Myocyte (in vitro differentiated cells): Measurements from ENCODE around the gene ENOX1. TPM values are rescaled to one million over a fixed set of nuclear protein-coding genes. Genes with fewer than 3 reads are reported as not detected.

Source experiments
- DNase-seq: peaks from one replicate; pipeline ENCODE4 v3.0.0-alpha.2; 2012; ENCODE audit warnings: low read depth
- total RNA-seq: library from RNA; depleted of rRNA; stranded (reverse); fragments of >200 nt; gene quantifications from 2 replicates; pipeline ENCODE4 v1.2.3, GENCODE V29; 2014

The ENOX1 gene
- total RNA-seq, 1 donor from 2014 or later: 5.8 TPM

DNA sequence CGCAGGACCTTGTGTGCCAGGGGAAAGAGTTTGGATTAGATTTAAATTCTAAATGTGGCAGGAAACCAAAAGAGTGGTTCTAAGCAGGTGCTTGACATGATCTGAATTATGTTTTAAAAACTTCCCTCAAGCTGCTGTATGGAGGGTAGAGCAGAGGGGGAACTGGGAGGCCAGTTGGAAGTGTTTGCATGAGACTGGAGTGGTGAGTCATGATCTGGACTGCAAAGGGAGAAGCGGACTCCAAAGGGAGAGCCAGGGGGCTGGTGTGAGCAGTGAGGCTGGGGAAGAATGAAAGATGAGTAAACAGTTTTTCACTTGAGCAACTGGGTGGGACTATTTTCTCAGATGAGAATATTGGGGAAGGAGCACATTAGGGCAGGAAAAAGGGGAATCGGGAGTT is 557.3 kb downstream of the ENOX1 start:
- DNase-seq: peak; percentile 47

DNA sequence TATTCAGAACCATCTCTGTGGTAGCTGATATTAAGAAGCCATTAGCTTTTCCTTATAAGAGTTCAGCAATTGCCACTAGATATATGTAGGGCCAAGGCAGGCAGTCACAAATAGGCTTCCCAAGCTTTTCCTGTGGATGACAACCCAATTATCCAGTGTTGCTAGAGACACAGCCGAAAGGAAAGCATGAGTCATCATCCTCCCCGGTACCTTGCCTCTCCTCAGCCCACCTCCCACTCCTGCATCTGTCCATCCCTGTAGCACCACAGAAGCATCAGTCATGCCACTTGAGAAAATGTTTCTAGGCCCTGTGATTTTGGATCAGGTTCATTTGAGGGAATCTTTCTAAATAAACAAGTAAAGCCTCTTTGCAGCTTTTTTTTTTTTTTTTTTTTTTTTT is 559.1 kb downstream of the ENOX1 start:
- no peak for DNase-seq

DNA sequence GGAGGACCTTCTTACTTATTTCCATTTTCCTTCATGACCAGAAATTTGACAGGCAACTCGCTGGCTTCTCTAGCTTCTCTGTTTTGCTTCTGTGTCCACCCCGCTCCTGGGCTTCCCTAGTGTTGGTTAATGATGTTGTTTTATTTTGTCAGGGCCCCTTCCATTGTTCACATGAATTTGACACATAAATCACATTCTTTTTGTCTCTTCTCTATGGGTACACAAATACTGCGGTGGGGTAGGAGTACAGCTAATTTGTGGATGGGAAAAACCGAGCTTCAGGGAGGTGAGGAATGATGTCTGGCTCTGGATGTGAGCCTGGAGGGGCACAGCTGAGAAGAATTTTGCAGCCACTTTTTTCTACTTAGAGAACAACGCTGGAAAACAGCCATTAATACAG is 563.6 kb downstream of the ENOX1 start:
- no peak for DNase-seq

DNA sequence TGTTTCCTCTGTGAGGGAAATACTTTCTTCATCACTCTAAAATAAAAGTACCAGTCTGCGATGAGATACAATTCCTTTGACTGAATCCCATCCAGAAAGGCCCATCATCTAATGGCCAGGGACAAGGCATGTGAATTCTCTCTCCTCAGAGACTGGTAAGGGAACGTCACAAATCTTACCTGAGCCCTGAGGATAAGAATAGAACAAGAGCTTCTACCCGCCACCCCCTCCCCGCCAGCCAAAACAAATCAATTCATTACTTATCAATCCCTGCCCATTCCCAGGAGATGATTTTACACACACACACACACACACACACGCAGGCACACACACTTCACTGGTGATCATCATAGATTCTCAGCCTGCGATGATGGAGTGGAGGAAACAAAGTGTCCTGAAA is 564.7 kb downstream of the ENOX1 start:
- DNase-seq: no peak

DNA sequence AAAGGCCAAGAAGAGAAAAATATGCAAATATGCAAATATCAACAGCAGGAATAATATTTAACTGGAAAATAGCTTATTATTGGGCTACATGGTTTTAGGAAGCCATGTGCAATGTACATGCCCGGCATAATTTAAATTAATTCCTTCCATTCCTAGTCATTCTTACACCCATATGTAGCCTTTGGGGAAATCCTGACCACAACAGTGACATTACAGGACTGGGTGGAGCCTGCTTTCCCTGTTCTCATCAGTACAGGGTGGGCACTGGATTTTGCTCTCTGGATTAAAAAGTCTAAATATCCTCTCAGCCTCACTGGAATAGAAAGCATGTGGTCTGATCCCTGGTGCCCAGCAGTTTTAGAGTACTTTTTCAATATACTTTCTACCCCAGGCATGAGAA is 565.2 kb downstream of the ENOX1 start:
- DNase-seq: no peak

DNA sequence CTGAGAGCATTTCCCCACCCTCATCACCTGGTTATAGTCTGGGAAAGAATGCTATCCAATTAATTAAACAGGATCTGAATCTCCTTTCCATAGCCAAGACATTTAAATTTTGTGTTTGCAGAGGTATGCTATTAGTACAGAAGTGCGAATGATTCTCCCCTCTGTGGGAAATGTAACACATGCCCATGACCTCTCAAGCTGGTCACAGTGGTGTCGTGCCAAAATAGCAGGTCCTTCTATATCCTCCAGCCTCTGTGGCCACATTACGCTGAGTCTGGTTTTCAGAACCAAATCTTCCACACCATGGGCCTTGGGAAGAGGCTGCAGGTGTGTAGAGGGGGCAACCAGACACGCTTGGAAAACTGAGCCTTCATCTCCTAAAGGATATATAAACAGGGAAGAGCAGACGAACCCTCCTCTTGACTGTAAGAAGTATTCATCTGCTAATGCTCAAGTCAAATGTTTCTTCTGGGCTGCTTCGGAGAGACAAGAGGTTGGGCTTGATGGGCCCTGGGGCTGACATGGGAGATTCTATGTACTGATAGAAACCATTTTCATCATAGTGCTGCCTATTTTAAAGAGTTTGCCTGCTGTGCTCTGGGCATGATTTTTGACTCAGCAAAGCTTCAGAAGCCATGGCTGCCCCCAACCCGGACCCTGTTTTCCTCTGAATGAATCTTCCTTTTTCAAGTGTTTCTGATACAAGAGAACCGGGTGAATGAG is 565.7 kb downstream of the ENOX1 start:
- DNase-seq: no peak

DNA sequence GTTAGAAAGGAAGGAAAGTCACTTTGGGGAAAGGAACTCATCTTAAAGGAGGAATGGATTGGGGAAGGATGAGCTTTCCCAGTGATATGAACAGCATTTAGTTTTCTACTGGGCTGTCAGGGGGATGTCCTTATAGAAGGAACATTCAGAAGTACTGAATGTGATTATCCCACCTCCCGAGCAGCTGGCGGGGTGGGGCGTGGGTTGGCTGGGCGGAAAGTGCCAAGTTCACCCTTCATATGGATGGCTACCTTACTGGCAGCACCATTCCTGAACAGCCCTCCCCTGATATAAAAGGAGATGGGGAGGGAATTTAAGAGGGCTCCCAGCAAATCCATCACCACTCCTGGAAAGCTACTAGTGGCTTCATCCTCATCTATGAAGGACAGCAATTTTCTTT is 572.6 kb downstream of the ENOX1 start:
- no peak for DNase-seq

DNA sequence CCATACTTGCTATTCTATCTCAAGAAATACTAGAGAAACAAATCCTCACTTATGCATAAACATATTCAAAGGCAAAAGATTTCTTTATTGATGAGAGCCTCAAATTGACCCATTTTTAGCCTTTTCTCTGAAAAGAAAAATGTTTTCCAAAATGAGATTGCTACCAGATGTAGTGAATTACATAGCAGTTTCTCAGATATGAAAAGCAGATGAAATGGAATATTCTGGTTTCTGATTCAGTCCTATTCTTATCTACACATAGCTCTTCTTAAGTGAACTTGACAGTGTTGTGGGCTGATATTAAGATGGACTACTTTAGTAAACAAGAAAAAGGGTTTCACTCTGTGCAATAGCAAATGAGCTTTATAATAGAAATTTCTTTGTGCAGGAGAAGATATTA is 579.9 kb downstream of the ENOX1 start:
- no peak for DNase-seq

DNA sequence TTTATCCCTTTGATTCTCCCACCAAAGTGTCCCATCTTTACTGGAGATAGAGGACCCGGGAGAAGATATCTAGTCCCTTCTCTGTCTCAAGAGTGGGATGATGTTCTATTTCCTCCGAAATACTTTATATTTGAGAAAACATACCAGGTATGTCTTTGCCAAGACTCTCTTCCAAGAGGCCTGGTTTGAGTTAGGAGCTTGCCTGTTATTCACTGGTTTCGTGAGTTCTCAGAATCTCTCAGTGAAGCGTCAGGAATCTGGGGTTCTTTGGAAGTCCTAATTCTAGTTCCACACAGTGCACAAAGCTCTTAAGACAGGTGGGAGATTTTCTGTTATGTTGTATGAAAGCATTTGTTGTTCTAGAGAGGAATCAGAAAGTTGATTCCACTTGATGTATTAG is 581.4 kb downstream of the ENOX1 start:
- DNase-seq: no peak

DNA sequence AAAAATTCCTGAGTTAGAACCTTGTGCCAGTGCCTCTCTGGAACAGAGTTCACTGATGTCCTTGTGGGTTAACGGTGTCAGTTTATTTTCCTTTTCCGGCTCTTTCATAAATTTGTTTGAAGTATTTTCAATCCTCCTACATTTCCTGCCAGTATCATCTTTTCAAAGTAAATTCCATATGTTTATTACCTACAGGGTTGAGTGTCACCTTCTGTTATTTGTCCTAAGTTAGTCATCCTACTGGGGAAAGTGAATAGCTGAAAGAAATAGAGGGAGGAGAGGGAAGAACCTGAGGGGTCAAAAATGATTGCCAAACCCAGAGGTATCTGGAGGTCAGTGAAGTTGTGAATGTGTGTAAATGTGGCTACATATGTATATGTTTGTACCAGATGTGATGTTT is 582.2 kb downstream of the ENOX1 start:
- no peak for DNase-seq

DNA sequence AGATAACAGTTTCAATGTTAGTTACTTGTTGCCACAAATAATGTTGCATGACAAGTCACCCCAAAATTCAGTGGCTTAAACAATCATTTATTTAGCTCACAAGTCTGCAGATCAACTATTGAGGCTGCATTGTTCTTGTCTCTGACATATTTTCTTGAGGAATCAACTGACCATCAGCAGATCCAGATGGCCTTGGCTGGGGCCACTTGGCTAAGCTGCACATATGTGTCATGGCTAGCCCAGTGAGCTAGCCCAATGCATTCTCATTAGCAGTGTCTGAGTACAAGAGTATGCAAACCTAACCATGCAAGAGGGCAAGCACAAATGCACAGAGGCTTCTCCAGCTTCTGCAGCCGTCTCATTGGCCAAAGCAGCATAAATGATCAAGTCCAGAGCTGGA is 583.0 kb downstream of the ENOX1 start:
- no peak for DNase-seq

DNA sequence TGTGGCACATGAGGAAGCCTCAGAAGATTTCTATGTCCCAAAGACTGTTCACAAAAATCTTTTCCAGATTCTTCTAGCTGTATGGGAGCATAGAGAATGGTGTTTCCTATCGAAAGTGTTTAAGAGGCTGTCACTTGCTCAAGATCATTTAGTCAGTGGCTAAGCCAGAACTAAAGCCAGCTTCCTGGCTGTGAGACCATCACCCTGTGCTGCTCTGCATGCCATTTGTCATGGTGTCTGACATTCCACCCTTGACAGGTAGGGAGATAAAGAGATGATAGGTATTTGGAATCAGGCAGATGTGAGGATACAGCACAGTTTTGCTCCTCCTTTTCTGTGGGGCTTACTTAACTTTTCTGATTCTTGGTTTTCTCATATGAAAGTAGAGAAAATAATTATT is 586.0 kb downstream of the ENOX1 start:
- no peak for DNase-seq

DNA sequence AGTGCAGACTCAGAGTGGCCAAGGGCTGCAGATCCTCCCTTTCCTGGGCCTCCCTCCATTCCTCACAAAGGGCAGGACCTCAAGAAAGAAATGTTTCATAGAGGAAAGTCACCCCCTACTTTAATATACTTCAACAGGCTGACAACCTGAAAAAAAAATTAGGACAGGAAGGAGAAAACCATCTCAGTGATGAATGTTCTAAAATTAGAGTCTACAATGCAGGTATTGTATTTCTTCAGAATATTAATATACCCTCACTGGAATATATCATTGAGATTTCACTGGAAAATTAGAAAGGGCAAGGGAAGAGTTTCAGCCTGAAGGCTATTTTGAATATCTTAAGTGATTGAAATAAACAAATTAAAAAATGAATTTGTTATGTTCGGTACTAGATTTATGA is 586.5 kb downstream of the ENOX1 start:
- no peak for DNase-seq

DNA sequence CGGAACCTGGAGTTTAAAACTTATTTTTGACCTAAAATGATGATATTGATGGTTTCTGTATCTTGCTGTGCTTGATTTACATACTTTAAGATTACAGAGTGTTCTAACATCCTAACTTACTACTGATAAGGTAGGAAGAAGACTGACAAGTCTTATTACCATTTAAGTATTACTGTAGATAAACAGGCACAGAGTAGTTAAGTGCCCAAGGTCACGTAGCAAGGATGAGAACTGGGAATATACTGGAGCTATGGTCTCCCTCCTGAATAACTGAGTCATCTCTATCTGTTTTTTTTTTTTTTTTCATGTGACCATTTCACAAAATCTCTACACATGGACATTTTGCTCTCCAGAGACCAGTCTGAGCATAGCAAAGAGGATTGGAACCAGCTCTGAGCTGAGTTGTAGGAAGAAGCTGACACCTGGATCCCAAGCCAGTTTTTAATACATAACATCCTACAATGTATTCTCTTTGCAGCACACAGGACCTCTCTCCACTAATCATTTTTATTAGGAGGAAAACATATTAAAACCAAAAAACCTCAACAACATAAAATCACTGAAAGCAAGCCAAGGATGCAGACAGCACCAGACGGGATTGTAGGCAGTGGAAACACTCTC is 589.9 kb downstream of the ENOX1 start:
- no peak for DNase-seq

DNA sequence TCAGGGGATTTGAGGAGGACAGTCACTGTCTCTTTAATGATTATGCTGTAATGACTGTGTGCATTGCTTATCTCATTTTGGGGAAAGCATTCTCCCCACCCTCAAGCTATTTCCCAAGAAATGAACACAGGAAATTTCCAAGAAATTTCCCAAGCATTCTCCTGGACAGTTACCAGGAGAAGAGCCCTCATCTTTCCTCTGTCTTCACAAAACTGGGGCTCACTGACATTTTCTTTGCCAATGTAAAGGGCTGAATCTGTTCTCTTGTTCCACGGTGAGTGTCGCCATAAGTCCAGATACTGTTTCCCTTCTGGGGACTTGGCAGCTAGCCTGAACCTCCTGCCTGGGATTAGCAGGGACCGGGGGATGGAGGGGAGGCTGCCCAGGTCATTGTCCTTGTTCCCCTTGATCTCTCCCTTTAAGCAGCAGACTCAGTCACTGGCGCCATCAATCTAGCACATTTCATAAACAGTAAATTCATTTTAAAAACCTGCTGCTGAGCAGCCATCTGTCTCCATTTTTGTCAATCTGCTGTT is 590.6 kb downstream of the ENOX1 start:
- DNase-seq: peak; percentile 20

DNA sequence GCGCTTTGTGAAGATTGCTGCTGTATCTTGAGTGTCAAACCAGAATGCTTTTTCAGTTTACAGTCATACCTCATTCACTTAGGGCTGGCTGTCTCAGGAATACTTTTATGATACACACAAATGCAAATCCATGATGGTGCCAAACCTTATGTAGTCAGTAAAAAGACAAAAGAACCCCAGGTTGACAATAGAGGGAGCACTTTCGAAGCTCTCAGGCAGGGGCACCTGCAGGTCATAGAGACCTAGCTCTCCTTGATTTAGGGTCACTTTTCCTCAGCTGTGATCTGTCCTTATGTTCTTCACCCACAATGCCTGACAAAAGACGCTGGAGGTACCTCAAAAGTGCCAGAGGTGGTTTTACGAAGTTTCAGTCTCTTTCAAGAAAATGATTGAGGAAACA is 591.2 kb downstream of the ENOX1 start:
- DNase-seq: no peak

DNA sequence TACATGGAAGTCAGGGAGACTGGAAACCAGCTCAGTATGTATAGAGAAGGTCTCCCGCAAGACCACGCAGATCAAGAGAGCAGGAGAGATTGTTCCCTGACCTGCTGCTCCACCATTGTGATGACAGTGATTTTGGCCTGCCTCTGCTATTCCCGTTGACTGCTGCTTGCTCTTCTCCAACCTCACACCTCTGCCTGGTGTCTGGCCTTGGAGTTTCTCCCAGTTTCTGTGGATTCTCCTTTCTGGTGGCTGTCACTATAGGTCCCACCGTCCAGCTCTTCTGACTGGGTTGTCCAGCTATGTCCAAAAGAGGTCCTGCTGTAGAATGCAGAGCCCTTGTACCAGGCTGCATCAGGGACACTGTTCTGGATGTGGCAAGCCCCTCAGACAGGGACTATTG is 591.7 kb downstream of the ENOX1 start:
- no peak for DNase-seq

DNA sequence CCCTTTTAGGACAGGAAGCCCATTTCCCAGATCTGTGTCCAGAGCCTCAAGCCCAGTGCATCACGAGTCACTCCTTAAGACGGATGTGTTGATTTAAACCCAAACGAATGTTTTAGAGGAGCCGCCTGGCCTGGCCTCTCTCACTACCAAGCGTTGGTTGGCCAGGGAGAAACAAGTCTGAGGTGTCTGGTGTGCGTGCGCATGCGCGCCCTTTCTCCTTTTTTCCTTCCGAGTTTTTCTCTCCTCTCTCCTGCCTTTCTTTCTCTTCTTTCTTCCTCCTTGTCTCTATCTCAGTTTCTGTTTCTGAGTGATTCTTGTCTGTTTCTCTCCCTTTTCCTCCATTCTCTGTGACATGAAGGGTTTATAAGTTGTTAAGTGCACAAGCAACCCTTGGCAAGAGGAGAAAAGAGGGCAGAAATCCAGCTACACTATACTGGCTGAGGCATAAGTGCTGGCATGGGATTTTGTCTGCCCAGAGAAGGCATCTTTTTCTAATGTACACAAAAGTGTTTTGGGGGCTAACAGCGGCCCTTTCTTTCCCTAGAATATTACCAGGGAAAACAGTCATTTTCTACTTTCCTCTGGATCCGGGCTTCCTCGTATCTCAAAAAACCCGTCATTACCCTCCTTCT is 592.9 kb downstream of the ENOX1 start:
- no peak for DNase-seq

DNA sequence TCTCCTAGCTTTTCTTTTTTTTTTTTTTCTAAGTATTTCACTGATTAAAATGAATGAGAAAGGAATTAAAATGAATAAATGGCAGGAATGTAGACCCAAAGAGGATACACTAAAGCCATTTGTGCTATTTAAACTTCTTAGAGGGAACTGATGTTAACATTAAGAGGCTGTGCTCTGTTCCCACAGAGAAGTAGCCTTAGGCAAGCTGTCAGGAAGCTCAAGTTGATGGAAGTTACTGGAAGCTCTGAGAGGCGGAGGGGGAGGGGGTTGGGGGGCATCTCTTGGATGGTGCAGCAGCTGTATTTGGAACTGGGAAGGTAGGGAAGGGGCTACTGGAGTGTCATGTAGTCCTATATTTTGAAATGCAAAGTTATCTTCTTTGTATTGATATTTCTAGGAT is 595.2 kb downstream of the ENOX1 start:
- no peak for DNase-seq

DNA sequence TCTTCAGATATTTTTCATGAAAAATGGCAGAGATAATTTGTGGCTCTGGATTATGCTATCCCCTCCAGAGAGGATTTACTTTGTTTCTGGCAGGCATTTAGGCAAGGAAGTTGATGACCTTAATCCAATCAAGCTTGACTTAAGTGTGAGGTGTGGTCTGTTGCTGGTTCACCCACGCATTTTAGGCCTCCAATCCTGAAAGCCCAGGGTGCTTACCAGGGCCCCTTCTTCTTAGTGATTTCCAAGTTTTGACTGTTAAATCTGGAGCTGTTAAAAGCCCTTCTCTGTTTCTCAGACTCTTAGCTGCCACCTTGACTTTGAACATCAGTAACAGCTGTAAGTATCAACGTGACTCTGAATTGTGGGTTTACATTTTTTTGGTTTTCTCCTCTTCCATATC is 601.5 kb downstream of the ENOX1 start:
- peak; percentile 15 for DNase-seq

DNA sequence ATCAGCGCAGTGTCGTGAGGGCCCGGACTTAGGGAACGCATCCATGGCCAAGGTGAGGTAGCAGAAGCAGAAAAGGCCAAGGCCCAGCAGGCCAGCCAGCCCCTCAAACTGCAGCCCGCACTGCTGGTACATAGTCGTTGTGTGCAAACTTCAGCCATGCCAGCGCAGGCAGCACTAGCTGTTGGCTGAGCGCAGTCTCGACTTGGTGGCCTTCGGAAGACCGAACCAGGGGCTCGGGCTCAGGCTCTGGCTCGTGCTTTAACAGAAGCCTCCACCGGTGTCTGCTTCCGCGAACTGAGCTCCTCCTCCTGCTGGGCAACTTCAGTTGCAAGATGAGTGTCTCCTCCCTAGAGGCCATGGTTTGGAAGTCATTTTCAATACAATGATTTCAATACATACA is 605.9 kb downstream of the ENOX1 start:
- DNase-seq: no peak

DNA sequence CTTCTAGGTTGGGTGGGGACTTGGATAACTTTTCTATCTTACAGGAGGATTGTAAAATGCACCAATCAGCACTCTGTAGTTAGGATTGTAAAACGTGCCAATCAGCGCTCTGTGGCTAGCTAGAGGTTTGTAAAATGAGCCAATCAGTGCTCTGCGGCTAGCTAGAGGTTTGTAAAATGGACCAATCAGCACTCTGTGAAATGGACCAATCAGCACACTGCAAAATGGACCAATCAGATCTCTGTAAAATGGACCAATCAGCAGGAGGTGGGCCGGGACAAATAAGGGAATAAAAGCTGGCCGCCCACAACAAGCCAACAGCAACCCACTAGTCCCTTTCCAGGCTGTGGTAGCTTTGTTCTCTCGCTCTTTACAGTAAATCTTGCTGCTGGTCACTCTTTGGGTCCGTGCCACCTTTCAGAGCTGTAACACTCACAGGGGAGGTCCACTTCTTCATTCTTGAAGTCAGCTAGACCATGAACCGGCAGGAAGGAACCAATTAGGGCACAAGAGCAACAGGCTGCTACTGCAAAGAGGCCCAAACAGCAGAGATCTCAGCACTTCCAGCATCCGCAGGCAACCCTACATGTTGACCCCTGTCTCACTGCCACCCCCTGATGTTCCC is 606.6 kb downstream of the ENOX1 start:
- DNase-seq: no peak
